BLaER1 (cell line): ENCODE data around the gene NAT9.

Source experiments
- H3K27ac ChIP-seq: shearing (Covaris generic); formaldehyde crosslinking; 2 replicates; pipeline ENCODE4 v1.8.1; 2022
- H3K27me3 ChIP-seq: shearing (Covaris generic); formaldehyde crosslinking; 2 replicates; pipeline ENCODE4 v1.8.1; 2022
- H3K36me3 ChIP-seq: shearing (Covaris generic); formaldehyde crosslinking; 2 replicates; pipeline ENCODE4 v1.8.1; 2022
- H3K4me1 ChIP-seq: shearing (Covaris generic); formaldehyde crosslinking; 2 replicates; pipeline ENCODE4 v1.8.1; 2022
- H3K4me2 ChIP-seq: shearing (Covaris generic); formaldehyde crosslinking; 2 replicates; pipeline ENCODE4 v1.8.1; 2022
- H3K4me3 ChIP-seq: shearing (Covaris generic); formaldehyde crosslinking; 2 replicates; pipeline ENCODE4 v1.8.1; 2022
- H3K9ac ChIP-seq: shearing (Covaris generic); formaldehyde crosslinking; 2 replicates; pipeline ENCODE4 v1.8.1; 2022
- H3K9me3 ChIP-seq: shearing (Covaris generic); formaldehyde crosslinking; 2 replicates; pipeline ENCODE4 v1.8.1; 2022
- H4K20me1 ChIP-seq: shearing (Covaris generic); formaldehyde crosslinking; 2 replicates; pipeline ENCODE4 v1.8.1; 2022
- Cebpa-rat ChIP-seq: shearing (Covaris generic); IDR thresholded peaks from 2 replicates; pipeline ENCODE4 v1.8.1; 2022

Gene NAT9

DNA sequence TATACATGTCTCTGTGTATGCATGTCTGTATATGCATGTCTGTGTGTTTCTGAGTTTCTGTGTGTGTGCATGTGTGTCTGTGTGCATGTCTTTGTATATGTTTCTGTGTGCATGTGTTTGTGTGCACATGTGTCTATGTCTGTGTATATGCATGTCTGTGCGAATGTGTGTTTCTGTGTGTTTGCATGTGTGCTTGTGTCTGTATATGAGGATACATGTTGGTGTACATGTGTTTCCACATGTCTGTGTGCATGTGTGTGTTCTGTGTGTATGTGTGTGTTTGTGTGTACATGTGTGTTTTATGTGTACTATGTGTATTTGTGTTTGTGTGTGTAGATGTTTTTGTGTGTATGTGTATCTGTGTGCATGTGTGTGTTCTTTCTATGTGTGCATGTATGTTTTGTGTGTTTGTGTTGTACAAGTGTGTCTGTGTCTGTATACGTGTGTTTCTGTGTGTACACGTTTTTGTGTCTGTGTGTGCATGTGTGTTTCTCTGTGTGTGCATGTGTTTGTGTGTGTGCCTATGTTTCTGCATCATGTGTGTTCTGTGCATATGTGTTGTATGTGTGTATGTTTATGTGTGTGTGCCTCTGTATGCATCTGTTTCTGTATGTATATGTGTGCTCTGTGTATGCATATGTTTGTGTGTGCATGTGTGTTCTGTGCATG is 48.0 kb downstream of the NAT9 start:
- H3K27ac ChIP-seq = no peak overlapping the region
- H3K9me3 ChIP-seq = no peaks in the 10 kb centered on the region
- H3K4me2 ChIP-seq = no peak overlapping the region
- H3K27me3 ChIP-seq = no peaks in the 10 kb centered on the region
- H4K20me1 ChIP-seq = no peaks in the 10 kb centered on the region
- no peak for TF ChIP-seq Cebpa-rat
- no peak overlapping the region for H3K4me3 ChIP-seq
- H3K36me3 ChIP-seq = no peaks in the 10 kb centered on the region
- no peak overlapping the region for H3K9ac ChIP-seq
- H3K4me1 ChIP-seq = peaks cover 15% of the 10 kb centered on the region

DNA sequence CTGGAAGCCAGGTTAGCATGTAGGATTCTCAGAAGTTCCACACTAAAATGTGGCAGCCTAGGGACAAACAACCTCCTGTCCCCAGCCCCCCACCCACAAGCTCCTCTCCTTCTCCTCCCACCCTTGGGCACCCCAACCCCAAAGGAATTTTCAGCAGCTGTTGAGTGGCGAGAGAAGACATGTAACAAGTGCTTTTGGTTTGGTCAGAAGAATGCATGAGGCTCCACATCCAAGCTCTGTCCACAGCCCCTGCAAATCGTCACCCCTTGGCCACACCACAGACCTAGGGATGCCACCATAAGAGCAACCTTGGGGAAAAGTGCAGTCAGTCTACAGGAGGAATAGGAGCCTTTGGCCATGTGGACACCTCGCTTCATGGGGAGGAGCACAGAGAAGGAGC is 51.0 kb downstream of the NAT9 start:
- no peaks in the 10 kb centered on the region for H3K36me3 ChIP-seq
- H4K20me1 ChIP-seq = no peaks in the 10 kb centered on the region
- no peaks in the 10 kb centered on the region for H3K27me3 ChIP-seq
- peaks cover 3% of the 10 kb centered on the region; the same call in 1 of the 2 replicates for H3K4me1 ChIP-seq
- no peak overlapping the region for H3K4me3 ChIP-seq
- no peak overlapping the region for H3K4me2 ChIP-seq
- H3K9ac ChIP-seq = no peak overlapping the region
- no peak overlapping the region for H3K27ac ChIP-seq
- no peak for TF ChIP-seq Cebpa-rat
- no peaks in the 10 kb centered on the region for H3K9me3 ChIP-seq

DNA sequence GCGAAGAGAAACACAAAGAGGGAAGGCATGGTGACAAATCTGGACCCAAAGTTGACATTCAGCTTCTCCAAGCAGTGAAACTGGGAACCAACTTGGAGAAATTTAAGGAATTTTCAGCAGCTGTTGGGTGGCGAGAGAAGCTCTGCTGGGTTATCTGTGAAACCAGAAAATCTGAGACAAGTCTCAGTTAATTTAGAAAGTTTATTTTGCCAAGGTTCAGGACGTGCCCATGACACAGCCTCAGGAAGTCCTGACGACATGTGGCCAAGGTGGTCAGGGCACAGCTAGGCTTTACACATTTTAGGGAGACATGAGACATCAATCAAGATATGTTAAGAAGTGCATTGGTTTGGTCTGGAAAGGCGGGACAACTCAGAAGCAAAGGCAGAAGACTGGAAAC is 52.3 kb downstream of the NAT9 start:
- Histone ChIP-seq H3K4me3 (no peak overlapping the region), H3K9ac (no peak overlapping the region), H3K9me3 (no peaks in the 10 kb centered on the region), H3K4me2 (no peak overlapping the region), H4K20me1 (no peaks in the 10 kb centered on the region), H3K4me1 (no peaks in the 10 kb centered on the region), H3K27ac (no peak overlapping the region), H3K27me3 (no peaks in the 10 kb centered on the region), H3K36me3 (no peaks in the 10 kb centered on the region)
- no peak for TF ChIP-seq Cebpa-rat

DNA sequence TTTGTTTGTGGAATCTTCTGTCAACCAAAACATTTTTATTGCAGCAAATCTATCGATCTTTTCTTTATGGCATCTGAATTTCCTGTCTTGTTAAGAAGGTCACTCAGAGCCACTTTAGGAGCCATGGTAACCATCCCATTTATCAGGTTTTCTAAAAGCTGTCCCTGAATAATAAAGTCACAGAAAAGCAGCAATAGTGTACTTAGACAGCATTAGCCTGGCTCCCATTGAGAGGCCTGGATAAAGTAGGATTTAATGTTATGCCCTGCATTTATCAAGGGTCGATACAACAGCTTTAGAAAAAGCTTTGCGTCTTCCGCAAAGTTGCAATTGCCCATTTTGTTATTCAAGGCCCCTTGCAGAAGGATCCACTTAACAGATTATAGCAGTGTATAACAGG is 53.4 kb downstream of the NAT9 start:
- Histone ChIP-seq H3K4me1 (no peaks in the 10 kb centered on the region), H3K27ac (no peak overlapping the region), H4K20me1 (no peaks in the 10 kb centered on the region), H3K36me3 (no peaks in the 10 kb centered on the region), H3K9ac (no peak overlapping the region), H3K27me3 (no peaks in the 10 kb centered on the region), H3K4me2 (no peak overlapping the region), H3K9me3 (no peaks in the 10 kb centered on the region), H3K4me3 (no peak overlapping the region)
- no peak for TF ChIP-seq Cebpa-rat
